Choroid plexus epithelial cell (primary cell): ENCODE results near the gene CARD11.

Experiments used
- DNase-seq: peaks from one replicate; pipeline ENCODE4 v3.0.0-alpha.2; 2010; ENCODE audit warnings: low read depth
- H3K4me3 ChIP-seq: 2 replicates; pipeline ENCODE4 v1.5.1; 2011; ENCODE audit warnings: low read depth, mild to moderate bottlenecking, control low read depth, low read length, moderate library complexity
- CTCF ChIP-seq: conservative IDR thresholded peaks from 2 replicates; pipeline ENCODE4 v1.5.1; 2011; ENCODE audit warnings: low read depth, mild to moderate bottlenecking, control low read depth, inconsistent platforms, low read length, moderate library complexity

The CARD11 gene

GRCh38 chr7:2894118-2894940 is 149.3 kb downstream of the CARD11 start:
- no peak overlapping the region for H3K4me3 ChIP-seq
- DNase-seq = no peak
- TF ChIP-seq CTCF = no peak

- H3K4me3 ChIP-seq = no peak overlapping the region
- DNase-seq = no peak
- TF ChIP-seq CTCF = no peak
Observed at GRCh38 chr7:2893411-2893861, 150.2 kb downstream of the CARD11 start.

- no peak for DNase-seq
- no peak for TF ChIP-seq CTCF
- no peak overlapping the region for H3K4me3 ChIP-seq
Observed at GRCh38 chr7:2892549-2892948, 151.1 kb downstream of the CARD11 start.

- no peak for DNase-seq
- H3K4me3 ChIP-seq = no peak overlapping the region
- TF ChIP-seq CTCF = no peak
Observed at GRCh38 chr7:2887816-2888215, 155.9 kb downstream of the CARD11 start.

- DNase-seq = peak; percentile 95
- peak; percentile 97 for TF ChIP-seq CTCF
- H3K4me3 ChIP-seq = no peak overlapping the region
Observed at GRCh38 chr7:2886900-2887299, 156.8 kb downstream of the CARD11 start.

GRCh38 chr7:2886391-2886790 is 157.3 kb downstream of the CARD11 start:
- no peak for TF ChIP-seq CTCF
- no peak for DNase-seq

GRCh38 chr7:2884161-2884560 is 159.5 kb downstream of the CARD11 start:
- TF ChIP-seq CTCF = no peak
- no peak for DNase-seq
- H3K4me3 ChIP-seq = no peak overlapping the region

More at GRCh38 chr7:2886391-2886790, 157.3 kb downstream of the CARD11 start:
- H3K4me3 ChIP-seq = no peak overlapping the region
